GM18861 (cell line): Measurements from ENCODE around the gene ZKSCAN5.
"Not testable (repeated sequence)": the region's sequence is repeated elsewhere in the genome, so short reads cannot be mapped to it uniquely, and the experiment has no call there.

Experiments
- ATAC-seq: cut with Tn5 transposase; IDR thresholded peaks from one replicate; pipeline ENCODE4 v1.9.1; 2021; ENCODE audit not compliant: unreplicated experiment

ZKSCAN5 gene

GRCh38 chr7:99551767-99552463 is 47.5 kb downstream of the ZKSCAN5 start, which contains the start of gene FAM200A:
TSS of gene FAM200A (minus strand) at chr7:99552114. CDS start at chr7:99548407, 3,707 bp downstream.
- peak; percentile 94 for ATAC-seq

- no peak for ATAC-seq
These were observed 48.6 kb downstream of the ZKSCAN5 start for GRCh38 chr7:99553039-99553438.

GRCh38 chr7:99554939-99555338 is 50.5 kb downstream of the ZKSCAN5 start:
- no peak for ATAC-seq

DNA sequence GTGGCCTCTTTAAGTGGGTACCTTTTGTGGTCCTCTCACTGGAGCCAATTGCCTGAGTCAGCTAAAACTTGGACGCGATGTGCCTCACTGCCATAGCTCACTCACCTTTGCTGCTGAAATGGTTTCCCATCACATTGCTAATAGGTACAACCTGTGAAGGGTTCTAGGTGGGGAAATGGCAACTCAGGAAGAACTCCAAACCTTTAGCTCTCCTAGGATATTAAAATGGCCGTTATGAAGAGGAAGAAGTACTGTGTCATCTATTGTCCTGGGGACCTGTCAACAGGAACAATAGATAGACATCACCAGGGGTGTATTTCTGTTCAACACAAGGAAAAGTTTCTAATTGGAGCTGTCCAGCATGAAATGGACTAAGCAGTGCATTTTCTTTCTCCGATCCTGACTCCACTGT is 52.7 kb downstream of the ZKSCAN5 start:
- ATAC-seq, result no peak

DNA sequence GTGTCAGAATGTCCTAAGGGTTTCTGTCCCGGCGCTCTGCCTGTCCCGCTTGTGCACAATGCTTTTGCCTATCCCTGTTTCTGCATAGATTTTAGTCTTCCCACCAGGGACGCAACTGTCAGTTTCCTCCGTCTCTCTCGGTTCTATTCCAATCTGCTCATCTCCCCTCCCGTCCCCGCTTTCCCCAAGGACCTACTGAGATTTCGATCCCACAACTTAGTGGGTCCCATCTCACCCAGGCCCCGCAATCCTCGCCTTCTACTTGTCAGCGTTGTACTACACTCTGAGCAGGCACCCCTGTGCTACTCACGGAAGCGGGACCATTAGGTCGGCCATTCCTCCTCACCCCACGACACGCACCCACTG is 53.5 kb downstream of the ZKSCAN5 start:
- peak; percentile 17 for ATAC-seq

DNA sequence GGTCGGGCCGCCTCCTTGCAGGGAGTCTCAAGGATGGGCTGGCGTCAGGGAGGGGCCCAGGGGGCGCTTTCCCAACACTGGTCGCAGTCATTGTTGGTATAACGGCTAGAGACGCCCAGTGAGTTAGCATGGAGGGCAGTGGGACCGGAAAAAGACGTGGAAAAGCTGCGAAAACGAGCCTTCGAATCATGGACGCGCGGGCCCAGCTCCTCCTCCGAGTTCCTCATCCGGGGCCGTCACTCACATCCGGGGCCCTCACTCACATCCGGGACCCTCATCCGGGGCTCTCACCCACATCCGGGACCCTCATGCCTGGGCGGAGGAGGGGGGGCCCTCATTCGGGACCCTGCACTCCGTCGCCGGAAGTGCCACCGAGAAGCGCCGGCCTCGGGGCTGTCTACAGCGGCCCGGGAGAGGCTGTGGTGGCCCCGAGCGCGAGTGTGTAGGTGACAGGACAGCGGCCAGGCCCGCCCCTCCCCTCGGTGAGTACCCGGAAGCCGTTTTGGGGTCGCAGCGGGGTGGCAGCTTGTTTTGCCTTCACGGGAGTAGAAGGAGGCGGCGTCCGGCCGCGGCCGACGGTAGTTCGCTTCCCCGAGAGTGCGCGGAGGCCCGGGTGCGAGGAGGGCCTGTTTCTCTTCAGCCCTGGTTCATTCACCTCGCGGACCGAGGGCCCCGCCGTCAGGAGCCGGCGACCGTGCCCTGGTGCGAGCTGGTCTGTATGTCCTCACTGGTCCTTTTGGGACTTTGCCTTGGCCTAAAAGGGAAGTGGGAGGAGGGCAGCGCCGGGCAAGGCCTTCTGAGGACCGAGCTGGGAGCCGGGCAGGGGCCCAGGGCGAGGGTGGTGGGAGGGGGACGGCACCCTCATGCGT is 54.1 kb downstream of the ZKSCAN5 start, which contains the start of gene ZNF655:
ZNF655 (plus strand) TSS at position 337 of the 869 bp plus-strand sequence. CDS start 1,918 bp downstream, outside the sequence.
- ATAC-seq, result peak; percentile 76

DNA sequence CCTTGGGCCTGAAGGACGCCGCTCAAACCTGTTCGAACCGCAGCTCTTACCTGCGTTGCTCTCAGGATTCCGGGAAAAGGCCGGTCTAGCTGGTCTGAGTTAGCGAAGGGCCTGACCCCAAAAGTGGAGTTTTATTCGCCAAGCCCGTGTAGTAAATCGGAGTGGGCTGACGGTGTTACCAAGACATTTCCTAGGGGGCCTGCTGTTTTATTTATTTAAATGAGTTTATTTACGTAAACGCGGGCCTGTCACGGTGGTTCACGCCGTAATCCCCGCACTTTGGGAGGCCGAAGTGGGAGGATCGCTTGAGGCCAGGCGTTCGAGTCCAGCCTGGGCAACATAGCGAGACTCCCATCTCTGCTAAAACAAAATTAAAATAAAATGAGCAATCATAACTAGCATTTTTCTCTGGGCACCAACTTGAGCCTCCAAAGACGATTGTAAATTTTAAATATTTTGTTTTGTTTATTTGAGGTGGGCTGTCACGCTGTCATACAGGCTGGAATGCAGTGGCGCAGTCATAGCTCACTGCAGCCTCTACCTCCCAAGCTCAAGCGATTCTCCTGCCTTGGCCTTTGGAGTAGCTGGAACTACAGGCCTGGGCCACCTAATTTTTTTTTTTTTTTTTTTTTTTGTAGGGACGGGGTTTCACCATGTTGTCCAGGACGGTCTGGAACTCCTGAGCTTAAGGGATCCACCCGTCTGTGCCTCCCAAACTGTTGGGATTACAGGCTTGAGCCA is 54.9 kb downstream of the ZKSCAN5 start:
- no peak for ATAC-seq

- ATAC-seq, result no peak
These were observed 56.6 kb downstream of the ZKSCAN5 start for GRCh38 chr7:99560834-99561736.

DNA sequence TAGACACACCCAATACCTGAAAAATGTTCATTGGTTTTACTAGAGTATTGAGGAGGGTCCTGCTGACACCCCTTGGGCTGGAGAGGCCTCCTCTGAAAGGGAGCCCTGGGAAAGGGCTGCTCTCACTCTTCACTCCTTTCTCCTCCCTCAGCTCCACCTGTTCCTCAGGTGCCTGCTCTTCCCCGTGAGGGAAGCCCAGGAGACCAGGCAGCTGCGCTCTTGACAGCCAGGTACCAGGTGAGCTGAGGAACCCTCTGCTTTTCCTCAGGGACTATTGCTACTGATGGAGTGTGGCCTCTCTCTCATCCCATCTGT is 57.2 kb downstream of the ZKSCAN5 start:
- no peak for ATAC-seq

GRCh38 chr7:99562114-99562784 is 57.8 kb downstream of the ZKSCAN5 start:
- no peak for ATAC-seq

- ATAC-seq, result no peak
These were observed 58.4 kb downstream of the ZKSCAN5 start for GRCh38 chr7:99562832-99563231.

DNA sequence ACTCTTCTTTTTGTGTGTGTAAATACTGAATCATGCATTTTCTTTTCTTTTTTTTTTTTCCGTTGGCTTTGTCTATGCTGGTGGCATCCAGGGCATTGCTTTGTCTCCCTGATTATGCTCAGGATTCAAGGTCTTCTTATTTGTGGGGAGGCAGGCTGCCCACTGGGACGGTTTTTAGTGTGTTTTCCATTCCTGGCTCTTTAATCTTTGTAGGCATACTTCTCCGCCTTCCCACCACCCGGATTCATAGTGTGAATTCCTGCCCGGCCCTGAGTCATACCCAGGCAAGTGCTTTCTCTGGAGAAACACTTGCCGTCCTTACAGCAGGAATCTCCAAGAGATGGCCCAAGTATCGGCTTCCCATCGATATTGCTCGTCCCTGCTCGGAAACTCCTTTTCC is 59.2 kb downstream of the ZKSCAN5 start:
- ATAC-seq, result no peak

DNA sequence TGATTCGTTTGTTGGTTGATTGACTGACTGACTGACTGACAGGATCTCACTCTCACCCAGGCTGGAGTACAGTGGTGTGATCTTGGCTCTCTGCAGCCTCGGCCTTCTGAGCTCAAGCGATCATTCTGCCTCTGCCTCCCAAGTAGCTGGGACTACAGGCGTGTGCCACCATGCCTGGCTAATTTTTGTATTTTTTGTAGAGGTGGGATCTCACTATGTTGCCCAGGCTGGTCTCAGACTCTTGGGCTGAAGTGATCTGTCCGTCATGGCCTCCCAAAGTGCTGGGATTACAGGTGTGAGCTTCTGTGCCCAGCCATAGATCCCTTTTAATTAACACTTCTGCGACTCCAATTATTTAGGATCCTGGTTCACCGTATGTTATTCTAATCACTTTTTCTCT is 64.3 kb downstream of the ZKSCAN5 start:
- ATAC-seq, result not testable (repeated sequence)

DNA sequence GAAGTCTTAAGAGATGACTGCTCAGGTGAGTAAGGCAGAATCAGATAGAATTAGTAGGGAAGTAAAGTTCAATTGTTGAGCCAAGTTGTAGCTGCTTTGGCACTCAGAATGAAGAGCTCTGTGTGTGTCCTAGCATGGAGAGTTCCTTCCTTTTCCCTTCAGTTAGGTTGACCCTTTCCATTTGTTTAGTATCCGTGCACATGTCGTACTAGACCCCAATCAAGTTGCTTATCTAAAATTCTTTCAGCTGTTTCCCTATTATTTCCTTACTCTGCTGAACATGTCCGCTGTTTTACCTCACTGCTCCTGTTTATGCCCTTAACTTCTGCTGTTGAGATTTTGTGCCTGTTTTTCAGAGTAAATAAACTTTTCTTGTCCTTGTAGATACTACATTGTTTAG is 67.3 kb downstream of the ZKSCAN5 start:
- no peak for ATAC-seq

DNA sequence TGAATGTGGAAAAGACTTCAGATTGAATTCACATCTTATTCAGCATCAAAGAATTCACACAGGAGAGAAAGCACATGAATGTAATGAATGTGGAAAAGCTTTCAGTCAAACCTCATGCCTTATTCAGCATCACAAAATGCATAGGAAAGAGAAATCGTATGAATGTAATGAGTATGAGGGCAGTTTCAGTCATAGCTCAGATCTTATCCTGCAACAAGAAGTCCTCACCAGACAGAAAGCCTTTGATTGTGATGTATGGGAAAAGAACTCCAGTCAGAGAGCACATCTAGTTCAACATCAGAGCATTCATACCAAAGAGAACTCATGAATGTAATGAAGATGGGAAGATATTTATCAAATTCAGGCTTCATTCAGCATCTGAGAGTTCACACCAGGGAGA is 68.8 kb downstream of the ZKSCAN5 start:
- ATAC-seq, result no peak

DNA sequence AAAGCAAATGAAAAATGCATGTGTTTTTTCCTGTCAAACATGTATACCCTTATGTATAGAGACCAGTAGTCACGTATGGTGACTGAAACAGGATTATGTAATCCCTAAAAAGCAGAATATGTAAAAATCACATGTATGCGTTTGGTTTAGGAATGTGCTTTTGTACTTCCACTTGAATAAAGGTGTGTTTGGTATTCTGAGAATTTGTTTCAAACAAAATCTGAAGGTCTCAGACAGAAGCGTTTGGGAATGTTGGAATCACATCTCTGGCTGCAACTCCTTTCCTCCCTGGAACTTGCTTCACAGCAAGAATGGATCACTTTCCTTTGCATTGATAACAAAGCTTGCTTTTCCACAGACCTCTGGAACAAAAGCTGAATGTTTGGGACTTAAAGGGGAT is 71.8 kb downstream of the ZKSCAN5 start:
- ATAC-seq, result no peak

- ATAC-seq, result no peak
These were observed 75.0 kb downstream of the ZKSCAN5 start for GRCh38 chr7:99579281-99579955.

GRCh38 chr7:99579956-99580777 is 75.7 kb downstream of the ZKSCAN5 start:
- ATAC-seq, result no peak
